ENCODE results near the gene HAPLN3.
A peak's percentile ranks its signal among the peaks of the same experiment; 100 is the strongest.
"Not testable (repeated sequence)": the region's sequence is repeated elsewhere in the genome, so short reads cannot be mapped to it uniquely, and the experiment has no call there.

Gene HAPLN3

GRCh38 chr15:88932271-88932874 lies 37.0 kb upstream of the HAPLN3 start:
- Mint-ChIP-seq H3K27me3 (ENCODE audit: low read depth, poor library complexity) (peaks cover 7% of the 10 kb centered on the region), H3K4me3 (no peak overlapping the region), H3K27ac (no peak overlapping the region), H3K9me3 (peaks cover 72% of the 10 kb centered on the region), H3K36me3 (ENCODE audit: low read depth) (peaks cover 6% of the 10 kb centered on the region), H3K4me1 (peaks cover 12% of the 10 kb centered on the region)
- TF ChIP-seq CTCF (IDR thresholded peaks at IDR 0.05): no peak
- no peak for DNase-seq

- Mint-ChIP-seq H3K36me3 (ENCODE audit: low read depth) (peaks cover 6% of the 10 kb centered on the region), H3K27ac (no peak overlapping the region), H3K4me3 (no peak overlapping the region), H3K27me3 (ENCODE audit: low read depth, poor library complexity) (peaks cover 7% of the 10 kb centered on the region), H3K4me1 (peaks cover 12% of the 10 kb centered on the region), H3K9me3 (peaks cover 81% of the 10 kb centered on the region)
- TF ChIP-seq CTCF (IDR thresholded peaks at IDR 0.05): no peak
- DNase-seq: no peak
Observed at GRCh38 chr15:88930579-88930978, 35.2 kb upstream of the HAPLN3 start.

- Mint-ChIP-seq H3K4me1 (peaks cover 12% of the 10 kb centered on the region), H3K9me3 (peaks cover 73% of the 10 kb centered on the region)
- DNase-seq; H3K4me3 Mint-ChIP-seq; H3K27me3 Mint-ChIP-seq (ENCODE audit: low read depth, poor library complexity); H3K27ac Mint-ChIP-seq; H3K36me3 Mint-ChIP-seq (ENCODE audit: low read depth): not testable (repeated sequence)
Observed at GRCh38 chr15:88929358-88930098, 34.2 kb upstream of the HAPLN3 start.

- not testable (repeated sequence) for H3K27me3 Mint-ChIP-seq (ENCODE audit: low read depth, poor library complexity); H3K27ac Mint-ChIP-seq; DNase-seq; H3K4me3 Mint-ChIP-seq; H3K36me3 Mint-ChIP-seq (ENCODE audit: low read depth)
- Mint-ChIP-seq H3K9me3 (peaks cover 70% of the 10 kb centered on the region), H3K4me1 (peaks cover 21% of the 10 kb centered on the region)
Observed at GRCh38 chr15:88928192-88928591, 32.8 kb upstream of the HAPLN3 start.

- DNase-seq; H3K4me3 Mint-ChIP-seq; H3K27me3 Mint-ChIP-seq (ENCODE audit: low read depth, poor library complexity); H3K36me3 Mint-ChIP-seq (ENCODE audit: low read depth); H3K27ac Mint-ChIP-seq: not testable (repeated sequence)
- Mint-ChIP-seq H3K9me3 (peaks cover 54% of the 10 kb centered on the region), H3K4me1 (peaks cover 22% of the 10 kb centered on the region)
Observed at GRCh38 chr15:88925648-88926047, 30.3 kb upstream of the HAPLN3 start.

- DNase-seq; H3K36me3 Mint-ChIP-seq (ENCODE audit: low read depth); H3K27me3 Mint-ChIP-seq (ENCODE audit: low read depth, poor library complexity); H3K4me3 Mint-ChIP-seq: not testable (repeated sequence)
- Mint-ChIP-seq H3K9me3 (peaks cover 22% of the 10 kb centered on the region), H3K27ac (peak overlapping the region; percentile 98), H3K4me1 (peaks cover 38% of the 10 kb centered on the region)
Observed at GRCh38 chr15:88920892-88921435, 25.6 kb upstream of the HAPLN3 start.

- H3K27me3 Mint-ChIP-seq (ENCODE audit: low read depth, poor library complexity): peaks cover 3% of the 10 kb centered on the region
- peaks cover 38% of the 10 kb centered on the region for H3K4me1 Mint-ChIP-seq
- TF ChIP-seq CTCF (IDR thresholded peaks at IDR 0.05): no peak
- DNase-seq: no peak
- peak overlapping the region; percentile 30 for H3K27ac Mint-ChIP-seq
- H3K9me3 Mint-ChIP-seq: peaks cover 18% of the 10 kb centered on the region
- no peaks in the 10 kb centered on the region for H3K36me3 Mint-ChIP-seq (ENCODE audit: low read depth)
- H3K4me3 Mint-ChIP-seq: no peak overlapping the region
Observed at GRCh38 chr15:88920186-88920891, 25.0 kb upstream of the HAPLN3 start.
